Upper lobe of left lung (tissue), 6 donors: ENCODE measurements around the gene STX5. TPM values are rescaled to one million over a fixed set of nuclear protein-coding genes. Genes with fewer than 3 reads are reported as not detected.

Experiments
- ATAC-seq, 2 donors: fragments of 200-7000 bp; cut with Tn5 transposase; one replicate each; pipeline ENCODE4 v1.9.1; 2022; ENCODE audit warnings: mild to moderate bottlenecking in 2 of 2, moderate library complexity in 2 of 2; ENCODE audit not compliant: low FRiP score in 2 of 2
- DNase-seq, 2 donors: peaks; one replicate each; pipeline ENCODE4 v3.0.0-alpha.2; 2019 to 2020
- H3K27ac ChIP-seq, 4 donors: fragments of 200-600 bp; sonication (generic); one replicate each; pipeline ENCODE4 v1.5.1; 2016 to 2019
- H3K27me3 ChIP-seq, 4 donors: fragments of 200-600 bp; sonication (generic); one replicate each; pipeline ENCODE4 v1.5.1; 2017 to 2019
- H3K36me3 ChIP-seq, 4 donors: fragments of 200-600 bp; sonication (generic); one replicate each; pipeline ENCODE4 v1.5.1; 2016 to 2019
- H3K4me1 ChIP-seq, 4 donors: fragments of 200-600 bp; sonication (generic); one replicate each; pipeline ENCODE4 v1.5.1; 2018 to 2019
- H3K4me3 ChIP-seq, 4 donors: fragments of 200-600 bp; sonication (generic); one replicate each; pipeline ENCODE4 v1.5.1; 2017 to 2019; ENCODE audit warnings: mild to moderate bottlenecking in 2 of 4, moderate library complexity in 1 of 4
- H3K9me3 ChIP-seq, 4 donors: fragments of 200-600 bp; sonication (generic); one replicate each; pipeline ENCODE4 v1.5.1; 2018 to 2019
- CTCF ChIP-seq, 6 experiments: fragments of 450-650 bp in 4 of 6; fragments of 200-600 bp in 2 of 6; sonication (generic) in 2 of 6; IDR thresholded peaks; one replicate each; pipeline ENCODE4 v1.5.1; 2016 to 2019; ENCODE audit warnings: antibody characterized with exemption in 6 of 6
- EP300 ChIP-seq, 4 donors: sonication (generic); formaldehyde crosslinking; IDR thresholded peaks; one replicate each; pipeline ENCODE4 v1.5.1; 2017; ENCODE audit warnings: antibody characterized with exemption in 4 of 4, control low read depth in 2 of 4
- POLR2A ChIP-seq, 4 donors: fragments of 450-650 bp; IDR thresholded peaks; one replicate each; pipeline ENCODE4 v1.5.1; 2016 to 2017; ENCODE audit warnings: antibody characterized with exemption in 4 of 4, mild to moderate bottlenecking in 2 of 4
- POLR2AphosphoS5 ChIP-seq, 2 donors: sonication (generic); formaldehyde crosslinking; IDR thresholded peaks; one replicate each; pipeline ENCODE4 v1.5.1; 2017; ENCODE audit warnings: antibody characterized with exemption in 2 of 2
- WGBS, 2 donors: methylation state at CpG; one replicate each; pipeline ENCODE4 v1.1.5; 2017 to 2018; 5-methylcytosine and 5-hydroxymethylcytosine counted together
- total RNA-seq, 6 donors: library from RNA; depleted of rRNA in 4 of 6; stranded (reverse); fragments of >200 nt in 4 of 6; gene quantifications; one replicate each; pipeline versions ENCODE4 v1.1.0 to v1.2.1, GENCODE V29; 2016 to 2021
- donor health status: DM: no; HTN: no; CAD: no; lungs with moderate emphysema.
- donor health status: DM: no; HTN: yes; CAD: no; lungs with severe emphysema.

The STX5 gene
- total RNA-seq: 10 to 100 TPM; 25.3 to 53.8 (median 44.9) TPM

- Histone ChIP-seq H3K27me3 (no peaks in the 10 kb centered on the region), H3K4me3 (peak within 1 kb of the TSS; percentile 70 to 95 (median 81)), H3K36me3 (peaks cover 4 to 63% (median 33%) of the 10 kb centered on the region in 4 donors), H3K4me1 (peaks cover 31 to 38% (median 36%) of the 10 kb centered on the region in 4 donors), H3K9me3 (no peaks in the 10 kb centered on the region), H3K27ac (peak within 1 kb of the TSS; percentile 93 to 99 (median 98))
- peak; percentile 99 for DNase-seq
- peak; percentile 98 to 100 for ATAC-seq
- TF ChIP-seq POLR2AphosphoS5 (IDR thresholded peaks at IDR 0.05) (peak; percentile 74 to 96), EP300 (IDR thresholded peaks at IDR 0.05) (peak in 1 of 4 donors; percentile 6), CTCF (IDR thresholded peaks at IDR 0.05) (no peak), POLR2A (IDR thresholded peaks at IDR 0.05) (peak; percentile 50 to 95 (median 88))
- WGBS, 2 donors: 0% methylated on average over 4 to 64 of the region's 65 CpGs
These were observed at the start of gene STX5 for GRCh38 chr11:62831520-62832335. Gene STX5, minus strand, starts transcription at chr11:62832051. Its CDS starts 808 bp downstream, at chr11:62831243.

- H3K4me1 ChIP-seq: peaks cover 47 to 59% (median 50%) of the 10 kb centered on the region in 4 donors
- ATAC-seq: peak; percentile 96
- H3K9me3 ChIP-seq: no peaks in the 10 kb centered on the region
- no peaks in the 10 kb centered on the region for H3K27me3 ChIP-seq
- H3K4me3 ChIP-seq: peak within 1 kb of the TSS; percentile 69 to 99 (median 88)
- peaks cover 26 to 39% (median 34%) of the 10 kb centered on the region in 4 donors for H3K36me3 ChIP-seq
- H3K27ac ChIP-seq: peak within 1 kb of the TSS; percentile 97 to 99 (median 98)
- DNase-seq: peak; percentile 94 to 96
- 0 to 1% methylated on average over 3 to 62 of the region's 69 CpGs for WGBS, 2 donors
- TF ChIP-seq CTCF (IDR thresholded peaks at IDR 0.05) (peak; percentile 63 to 93 (median 82)), POLR2AphosphoS5 (IDR thresholded peaks at IDR 0.05) (peak; percentile 97 to 99), POLR2A (IDR thresholded peaks at IDR 0.05) (peak; percentile 91 to 99 (median 98)), EP300 (IDR thresholded peaks at IDR 0.05) (peak in 1 of 4 donors; percentile 63)
These were observed 49.1 kb upstream of the STX5 start, which contains the start of gene SLC3A2 for GRCh38 chr11:62880803-62881578. Gene SLC3A2, plus strand, starts transcription at chr11:62880896. Its CDS starts 128 bp downstream, at chr11:62881024.

GRCh38 chr11:62880231-62880802 is 48.5 kb upstream of the STX5 start:
- Histone ChIP-seq H3K36me3 (peaks cover 20 to 32% (median 27%) of the 10 kb centered on the region in 4 donors), H3K27ac (peak overlapping the region; percentile 97 to 99 (median 98)), H3K9me3 (no peaks in the 10 kb centered on the region), H3K27me3 (no peaks in the 10 kb centered on the region), H3K4me3 (peak overlapping the region; percentile 69 to 99 (median 88)), H3K4me1 (peaks cover 42 to 53% (median 45%) of the 10 kb centered on the region in 4 donors)
- no peak for TF ChIP-seq CTCF (IDR thresholded peaks at IDR 0.05)
- TF ChIP-seq POLR2AphosphoS5 (IDR thresholded peaks at IDR 0.05): no peak
- TF ChIP-seq POLR2A (IDR thresholded peaks at IDR 0.05): no peak
- TF ChIP-seq EP300 (IDR thresholded peaks at IDR 0.05): no peak
- 0% methylated on average over 13 to 16 of the region's 16 CpGs for WGBS, 2 donors
- DNase-seq: peak in 1 of 2 donors; percentile 60
- peak; percentile 56 to 72 for ATAC-seq

- no peaks in the 10 kb centered on the region for H3K27me3 ChIP-seq
These were observed 47.6 kb upstream of the STX5 start for GRCh38 chr11:62879235-62879978.

More at GRCh38 chr11:62879235-62879978, 47.6 kb upstream of the STX5 start:
- Histone ChIP-seq H3K4me3 (peak overlapping the region in 2 of 4 donors; percentile 69 to 81), H3K27ac (peak overlapping the region; percentile 97 to 99 (median 98)), H3K9me3 (no peaks in the 10 kb centered on the region), H3K4me1 (peaks cover 35 to 44% (median 37%) of the 10 kb centered on the region in 4 donors), H3K36me3 (peaks cover 15 to 23% (median 19%) of the 10 kb centered on the region in 4 donors)
- ATAC-seq (no peak), DNase-seq (no peak)
- 53 to 75% methylated on average over 6 to 7 of the region's 7 CpGs for WGBS, 2 donors
- peak in 1 of 4 donors; percentile 48 for TF ChIP-seq EP300 (IDR thresholded peaks at IDR 0.05)
- peak in 1 of 2 donors; percentile 13 for TF ChIP-seq POLR2AphosphoS5 (IDR thresholded peaks at IDR 0.05)
- TF ChIP-seq POLR2A (IDR thresholded peaks at IDR 0.05): no peak
